Measurements from ENCODE around the gene CWH43. TPM values are rescaled to one million over a fixed set of nuclear protein-coding genes. Genes with fewer than 3 reads are reported as not detected.
A peak's percentile ranks its signal among the peaks of the same experiment; 100 is the strongest.
"Not testable (repeated sequence)": the region's sequence is repeated elsewhere in the genome, so short reads cannot be mapped to it uniquely, and the experiment has no call there.

CWH43 gene
- total RNA-seq, 4 donors from 2014 or later, result 11.6 to 38.0 (median 20.8) TPM

- H3K27ac ChIP-seq, result peak overlapping the region in 2 of 4 donors; percentile 44 to 73
- intact Hi-C loops (cut with DNase I), result no loop called here
- TF ChIP-seq, protein P1, sequence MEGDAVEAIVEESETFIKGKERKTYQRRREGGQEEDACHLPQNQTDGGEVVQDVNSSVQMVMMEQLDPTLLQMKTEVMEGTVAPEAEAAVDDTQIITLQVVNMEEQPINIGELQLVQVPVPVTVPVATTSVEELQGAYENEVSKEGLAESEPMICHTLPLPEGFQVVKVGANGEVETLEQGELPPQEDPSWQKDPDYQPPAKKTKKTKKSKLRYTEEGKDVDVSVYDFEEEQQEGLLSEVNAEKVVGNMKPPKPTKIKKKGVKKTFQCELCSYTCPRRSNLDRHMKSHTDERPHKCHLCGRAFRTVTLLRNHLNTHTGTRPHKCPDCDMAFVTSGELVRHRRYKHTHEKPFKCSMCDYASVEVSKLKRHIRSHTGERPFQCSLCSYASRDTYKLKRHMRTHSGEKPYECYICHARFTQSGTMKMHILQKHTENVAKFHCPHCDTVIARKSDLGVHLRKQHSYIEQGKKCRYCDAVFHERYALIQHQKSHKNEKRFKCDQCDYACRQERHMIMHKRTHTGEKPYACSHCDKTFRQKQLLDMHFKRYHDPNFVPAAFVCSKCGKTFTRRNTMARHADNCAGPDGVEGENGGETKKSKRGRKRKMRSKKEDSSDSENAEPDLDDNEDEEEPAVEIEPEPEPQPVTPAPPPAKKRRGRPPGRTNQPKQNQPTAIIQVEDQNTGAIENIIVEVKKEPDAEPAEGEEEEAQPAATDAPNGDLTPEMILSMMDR (IDR thresholded peaks at IDR 0.05), result peak in 1 of 6 experiments; percentile 24
- no peak for TF ChIP-seq POLR2A (IDR thresholded peaks at IDR 0.05)
- H3K9me3 ChIP-seq, result no peaks in the 10 kb centered on the region
- H3K4me1 ChIP-seq, result peaks cover 0 to 42% (median 6%) of the 10 kb centered on the region in 3 donors
- 45 to 59% methylated on average over 3 of the region's 3 CpGs for WGBS, 2 donors
- H3K4me3 ChIP-seq, result no peak overlapping the region
- peaks cover 0 to 18% (median 0%) of the 10 kb centered on the region in 4 donors for H3K27me3 ChIP-seq
- DNase-seq, result no peak
- H3K36me3 ChIP-seq, result no peaks in the 10 kb centered on the region
These were observed 15.6 kb upstream of the CWH43 start for GRCh38 chr4:48970471-48970921.

DNA sequence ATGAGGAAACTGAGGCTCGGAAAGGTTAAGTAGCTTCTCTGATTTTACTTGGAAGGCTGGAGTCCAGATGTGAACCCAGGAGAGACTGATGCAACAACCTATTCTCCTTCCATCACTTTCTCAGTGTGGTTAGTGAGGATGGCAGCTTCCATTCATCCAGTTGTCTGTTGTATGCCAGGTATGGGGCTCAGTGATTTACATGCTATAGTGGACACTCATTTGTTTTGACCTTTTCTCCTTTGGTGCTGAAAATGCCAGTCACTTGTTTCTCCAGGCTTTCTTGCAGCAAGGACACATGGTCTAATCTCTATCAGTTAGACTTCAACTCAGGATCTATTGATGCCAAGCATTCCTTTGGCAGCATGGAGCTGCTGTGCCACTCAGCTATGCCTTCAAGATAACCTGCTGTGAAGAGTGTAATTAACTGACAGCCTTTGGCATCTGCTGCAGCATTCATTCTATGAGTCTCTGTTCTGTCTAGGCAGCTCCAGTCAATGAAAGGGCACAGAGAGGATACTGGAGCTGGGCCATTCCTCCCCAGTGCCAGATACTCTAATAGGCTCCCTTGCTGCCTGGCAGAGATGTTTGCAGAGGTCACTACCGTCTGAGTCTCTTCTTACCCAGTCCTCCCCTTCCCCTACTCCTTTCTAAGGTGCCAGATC is 11.0 kb upstream of the CWH43 start:
- 42 to 62% methylated on average over 2 of the region's 2 CpGs for WGBS, 2 donors
- no peak overlapping the region for H3K4me3 ChIP-seq
- H3K27me3 ChIP-seq, result peaks cover 0 to 32% (median 0%) of the 10 kb centered on the region in 4 donors
- no peaks in the 10 kb centered on the region for H3K9me3 ChIP-seq
- no peak for TF ChIP-seq POLR2A (IDR thresholded peaks at IDR 0.05)
- TF ChIP-seq, protein P1 (IDR thresholded peaks at IDR 0.05), result no peak
- DNase-seq, result no peak
- H3K4me1 ChIP-seq, result peaks cover 0 to 7% (median 0%) of the 10 kb centered on the region in 3 donors
- intact Hi-C loops (cut with DNase I), result no loop called here
- no peaks in the 10 kb centered on the region for H3K36me3 ChIP-seq
- no peak overlapping the region for H3K27ac ChIP-seq

DNA sequence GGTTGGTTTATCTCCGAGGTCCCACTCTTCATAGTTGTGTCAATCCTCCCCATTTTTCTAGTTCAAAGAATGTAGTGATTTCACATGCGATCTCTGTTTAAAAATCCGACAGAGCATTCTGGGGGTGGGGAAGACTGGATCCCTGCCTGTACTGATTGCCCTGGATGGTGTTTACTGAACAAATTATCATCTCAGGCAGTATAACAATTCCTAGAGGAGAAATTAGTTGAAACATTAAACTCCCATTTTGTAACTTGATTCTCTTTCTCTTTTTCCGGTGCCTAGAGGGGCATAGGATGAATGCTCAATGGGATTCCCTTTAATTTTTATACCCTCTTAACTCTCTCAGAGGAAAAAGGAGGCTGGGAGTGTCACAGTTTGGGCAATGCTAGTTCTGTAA is 10.0 kb upstream of the CWH43 start:
- 79 to 82% methylated on average over 4 of the region's 4 CpGs for WGBS, 2 donors
- H3K27ac ChIP-seq, result no peak overlapping the region
- H3K4me3 ChIP-seq, result no peak overlapping the region
- H3K36me3 ChIP-seq, result no peaks in the 10 kb centered on the region
- H3K9me3 ChIP-seq, result no peaks in the 10 kb centered on the region
- H3K4me1 ChIP-seq, result no peaks in the 10 kb centered on the region
- intact Hi-C loops (cut with DNase I), result no loop called here
- peaks cover 0 to 32% (median 0%) of the 10 kb centered on the region in 4 donors for H3K27me3 ChIP-seq
- no peak for DNase-seq
- no peak for TF ChIP-seq POLR2A (IDR thresholded peaks at IDR 0.05)
- TF ChIP-seq, protein P1 (IDR thresholded peaks at IDR 0.05), result no peak

DNA sequence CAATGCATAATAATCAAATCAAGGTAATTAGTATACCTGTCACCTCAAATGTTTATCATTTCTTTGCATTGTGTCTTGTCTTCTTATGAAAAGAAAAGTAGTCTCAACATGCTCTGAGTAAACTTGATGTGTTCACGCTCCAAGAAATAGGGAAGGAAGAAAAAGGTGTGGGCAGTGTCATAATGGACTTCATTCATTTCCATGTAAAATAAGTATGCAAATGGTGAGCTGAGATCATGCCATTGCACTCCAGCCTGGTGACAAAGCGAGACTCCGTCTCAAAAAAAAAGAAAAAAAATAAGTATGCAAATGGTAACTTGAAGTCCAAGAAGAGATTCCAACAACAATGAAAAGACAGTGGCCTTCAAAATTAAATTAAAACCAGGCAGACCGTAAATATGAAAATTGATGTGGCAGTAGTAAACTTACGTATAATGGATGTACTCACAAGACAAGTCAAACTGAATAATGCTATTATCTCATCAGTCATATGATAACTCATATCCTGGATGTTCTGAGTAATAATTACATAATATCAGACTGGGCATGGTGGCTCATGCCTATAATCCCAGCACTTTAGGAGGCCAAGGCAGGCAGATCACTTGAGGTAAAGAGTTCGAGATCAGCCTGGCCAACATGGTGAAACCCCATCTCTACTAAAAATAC is 6.0 kb upstream of the CWH43 start:
- 54 to 59% methylated on average over 6 of the region's 6 CpGs for WGBS, 2 donors
- no peaks in the 10 kb centered on the region for H3K36me3 ChIP-seq
- peaks cover 0 to 43% (median 0%) of the 10 kb centered on the region in 4 donors for H3K27me3 ChIP-seq
- no peak overlapping the region for H3K4me3 ChIP-seq
- no peak for TF ChIP-seq POLR2A (IDR thresholded peaks at IDR 0.05)
- TF ChIP-seq, protein P1 (IDR thresholded peaks at IDR 0.05), result no peak
- no peaks in the 10 kb centered on the region for H3K9me3 ChIP-seq
- intact Hi-C loops (cut with DNase I), result no loop called here
- no peak overlapping the region for H3K27ac ChIP-seq
- H3K4me1 ChIP-seq, result no peaks in the 10 kb centered on the region
- DNase-seq, result no peak

- H3K36me3 ChIP-seq; H3K4me3 ChIP-seq; DNase-seq; intact Hi-C loops (cut with DNase I); H3K9me3 ChIP-seq; H3K27ac ChIP-seq: not testable (repeated sequence)
- Histone ChIP-seq H3K27me3 (peaks cover 0 to 55% (median 0%) of the 10 kb centered on the region in 4 donors), H3K4me1 (peaks cover 0 to 21% (median 0%) of the 10 kb centered on the region in 3 donors)
- WGBS, 2 donors, result 88 to 92% methylated on average over 2 of the region's 2 CpGs
These were observed 2.1 kb upstream of the CWH43 start for GRCh38 chr4:48984005-48984404.

Data from esophagus squamous epithelium (tissue), 5 donors.